Stimulated activated CD4-positive, alpha-beta T cell treated with anti-CD3 and anti-CD28 coated beads, Interleukin-4, amount 100 ng/mL, for 48 hours (primary cell): ENCODE measurements around the gene DUSP1.
"Not testable (repeated sequence)": the region's sequence is repeated elsewhere in the genome, so short reads cannot be mapped to it uniquely, and the experiment has no call there.

Experiments used
- DNase-seq, 2 donors: peaks; one replicate each; pipeline ENCODE4 v3.0.0-alpha.2; 2020; ENCODE audit warnings: low read depth in 2 of 2

DUSP1 gene, protein sequence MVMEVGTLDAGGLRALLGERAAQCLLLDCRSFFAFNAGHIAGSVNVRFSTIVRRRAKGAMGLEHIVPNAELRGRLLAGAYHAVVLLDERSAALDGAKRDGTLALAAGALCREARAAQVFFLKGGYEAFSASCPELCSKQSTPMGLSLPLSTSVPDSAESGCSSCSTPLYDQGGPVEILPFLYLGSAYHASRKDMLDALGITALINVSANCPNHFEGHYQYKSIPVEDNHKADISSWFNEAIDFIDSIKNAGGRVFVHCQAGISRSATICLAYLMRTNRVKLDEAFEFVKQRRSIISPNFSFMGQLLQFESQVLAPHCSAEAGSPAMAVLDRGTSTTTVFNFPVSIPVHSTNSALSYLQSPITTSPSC

DNA sequence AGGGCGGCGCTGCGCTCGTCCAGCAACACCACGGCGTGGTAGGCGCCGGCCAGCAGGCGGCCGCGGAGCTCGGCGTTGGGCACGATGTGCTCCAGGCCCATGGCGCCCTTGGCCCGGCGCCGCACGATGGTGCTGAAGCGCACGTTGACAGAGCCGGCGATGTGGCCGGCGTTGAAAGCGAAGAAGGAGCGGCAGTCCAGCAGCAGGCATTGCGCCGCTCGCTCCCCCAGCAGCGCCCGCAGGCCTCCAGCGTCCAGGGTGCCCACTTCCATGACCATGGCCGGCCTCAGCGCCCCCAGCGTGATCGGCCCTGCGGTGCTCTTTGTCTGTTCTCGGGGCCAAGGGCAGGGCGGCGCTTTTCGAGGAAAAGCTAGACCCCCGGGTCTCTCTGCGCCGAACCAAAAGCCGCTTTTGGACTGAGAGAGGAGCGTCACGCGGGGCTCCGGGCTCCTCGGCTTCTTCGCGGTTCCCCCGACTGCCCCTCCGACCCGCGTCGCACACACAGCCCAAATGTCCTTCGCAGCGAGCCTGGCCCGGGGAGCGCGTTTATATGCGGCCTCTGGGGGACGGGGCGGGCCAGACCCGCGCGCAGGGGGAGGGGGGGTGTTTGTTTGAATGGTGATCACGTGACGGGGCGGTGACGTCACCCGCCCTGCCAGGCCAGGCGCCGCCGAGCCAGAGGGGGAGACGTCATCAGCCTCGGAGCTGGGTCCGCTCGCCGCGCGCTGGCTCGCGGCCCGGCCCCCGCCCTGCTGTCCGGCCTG is at the start of gene DUSP1:
DUSP1 (minus strand) TSS at position 521 of the 764 bp plus-strand sequence; CDS start at position 278, 243 bp downstream.
- peak; percentile 97 to 98 for DNase-seq

DNA sequence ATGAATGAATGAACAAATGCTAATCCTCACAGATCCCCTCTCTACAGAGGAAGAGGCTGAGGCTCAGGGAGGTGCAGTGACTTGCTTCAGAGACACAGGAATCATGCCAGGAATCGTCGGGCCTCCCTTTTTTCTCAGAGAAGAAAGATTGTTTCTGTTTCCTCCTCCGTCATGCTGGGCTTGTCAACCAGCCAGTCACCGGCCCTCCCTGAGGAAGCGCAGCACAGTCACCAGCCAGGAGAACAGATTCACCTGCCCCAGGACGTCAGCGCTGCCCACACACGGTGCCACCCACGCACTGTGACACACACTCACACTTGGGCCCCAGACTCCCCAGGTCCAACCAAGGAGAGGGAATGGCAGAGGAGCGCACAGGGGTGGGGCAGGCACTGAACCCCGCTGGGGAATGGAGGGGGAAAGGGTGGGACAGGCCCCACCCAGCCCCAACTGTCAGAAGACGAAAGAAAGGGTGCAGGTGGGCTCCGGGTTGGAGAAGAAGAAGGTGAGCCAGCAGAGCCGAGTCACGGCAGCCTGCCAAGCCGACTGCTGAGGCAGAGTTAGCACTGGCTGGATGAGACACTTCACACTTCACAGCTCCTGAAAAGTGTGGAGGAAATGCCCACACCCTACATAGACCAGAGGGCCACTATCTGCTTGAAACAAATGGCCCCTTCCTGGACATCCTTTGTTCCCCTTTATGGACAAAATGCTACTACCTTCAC is 49.2 kb upstream of the DUSP1 start:
- DNase-seq, result peak in 1 of 2 donors; percentile 40

DNA sequence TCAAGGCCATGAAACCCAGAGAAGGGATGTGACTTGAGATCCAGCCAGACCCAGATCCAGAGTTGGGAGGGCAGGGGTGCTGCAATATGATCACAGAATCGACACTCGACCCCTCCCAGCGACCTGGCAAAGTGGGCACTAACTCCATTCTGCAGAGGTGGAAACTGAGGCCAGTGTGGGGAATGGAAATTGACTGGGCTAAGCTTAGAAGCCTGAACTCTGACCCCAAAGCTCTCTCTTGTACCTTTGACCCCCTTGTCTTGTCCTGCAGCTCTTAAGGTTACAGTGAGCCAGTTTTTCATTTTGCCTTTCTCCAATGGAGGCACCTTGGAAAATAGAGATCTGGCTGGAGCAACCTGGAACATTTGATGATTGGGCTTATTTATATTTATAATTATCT is 48.6 kb upstream of the DUSP1 start:
- DNase-seq, result no peak

DNA sequence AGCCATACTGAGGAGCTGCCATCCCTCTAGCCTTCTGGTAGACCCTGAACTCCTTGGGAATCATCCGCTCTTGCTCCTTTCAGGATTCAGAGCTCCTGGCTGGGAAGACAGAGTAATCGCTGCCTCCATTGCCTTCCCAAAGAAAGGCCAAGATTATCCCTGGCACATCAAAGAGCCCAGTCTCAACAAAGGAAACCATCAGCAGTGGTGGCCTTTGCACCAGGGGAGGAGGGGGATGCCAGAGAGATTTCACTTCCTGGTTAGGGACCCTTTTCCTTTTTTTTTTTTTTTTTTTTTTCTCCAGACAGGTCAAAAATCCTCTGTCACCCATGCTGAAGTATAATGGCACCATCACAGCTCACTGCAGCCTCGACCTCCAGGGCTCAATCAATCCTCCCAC is 47.1 kb upstream of the DUSP1 start:
- no peak for DNase-seq

DNA sequence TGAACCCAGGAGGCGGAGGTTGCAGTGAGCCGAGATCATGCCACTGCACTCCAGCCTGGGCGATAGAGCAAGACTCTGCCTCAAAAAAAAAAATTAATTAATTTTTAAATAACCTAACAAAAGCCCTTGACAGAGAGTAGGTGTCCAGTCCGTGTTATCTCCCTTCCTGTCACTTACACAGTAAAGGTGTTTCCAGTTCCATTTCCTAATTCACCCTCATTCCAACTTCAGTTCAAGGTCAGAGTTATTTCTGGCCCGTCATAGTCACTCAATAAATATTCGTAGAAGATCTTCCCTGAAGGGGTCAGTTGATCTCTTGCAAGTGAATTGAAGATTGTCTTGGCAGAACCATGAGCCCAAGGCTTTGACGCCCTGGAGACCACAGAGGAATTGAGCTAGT is 46.7 kb upstream of the DUSP1 start:
- DNase-seq, result no peak

DNA sequence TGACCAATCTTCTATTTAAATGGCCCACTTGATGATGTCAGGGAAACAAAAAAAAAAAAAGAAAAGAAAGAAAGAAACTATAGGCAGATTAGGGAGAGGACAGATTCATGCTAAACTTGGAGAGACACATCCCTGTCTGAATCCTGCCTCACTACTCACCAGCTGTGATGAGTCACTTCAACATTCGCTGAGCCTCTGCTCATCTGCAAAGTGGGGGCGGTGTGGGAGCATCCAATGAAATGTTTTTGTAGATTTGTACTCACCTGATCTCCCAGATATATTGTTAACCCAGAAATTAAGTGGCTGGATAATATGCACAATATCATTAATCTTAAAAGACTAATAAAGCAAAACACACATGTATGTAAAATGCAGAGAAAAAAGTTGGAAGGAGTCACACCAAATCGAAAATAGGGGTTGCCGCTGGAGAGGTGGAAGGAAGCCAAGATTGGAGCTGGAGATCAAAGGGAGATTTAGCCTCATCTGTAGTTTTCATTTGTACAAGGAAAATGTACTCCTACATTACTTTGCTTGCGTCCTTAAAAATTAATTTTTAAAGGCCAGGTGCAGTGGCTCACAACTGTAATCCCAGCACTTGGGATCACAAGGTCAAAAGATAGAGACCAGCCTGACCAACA is 46.0 kb upstream of the DUSP1 start:
- DNase-seq, result no peak

DNA sequence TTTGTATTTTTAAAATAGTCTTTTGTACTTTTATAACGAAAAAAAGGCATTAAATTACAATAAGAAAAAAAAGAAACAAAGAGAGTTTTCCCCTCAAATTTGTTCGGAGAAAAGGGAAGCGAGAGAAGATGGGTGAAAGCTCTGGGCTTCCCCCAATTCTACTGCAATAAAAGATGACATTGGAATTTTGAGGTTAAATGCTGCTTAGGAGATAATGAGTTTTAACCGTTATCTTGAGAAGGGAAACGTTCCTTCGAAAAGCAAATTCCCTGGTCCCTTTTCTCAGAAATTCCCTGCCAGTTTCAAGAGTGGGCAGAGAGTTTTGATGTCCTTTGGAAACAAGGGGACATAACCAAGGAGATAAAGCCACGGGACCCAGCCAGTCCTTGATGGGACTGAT is 44.6 kb upstream of the DUSP1 start:
- DNase-seq, result no peak

DNA sequence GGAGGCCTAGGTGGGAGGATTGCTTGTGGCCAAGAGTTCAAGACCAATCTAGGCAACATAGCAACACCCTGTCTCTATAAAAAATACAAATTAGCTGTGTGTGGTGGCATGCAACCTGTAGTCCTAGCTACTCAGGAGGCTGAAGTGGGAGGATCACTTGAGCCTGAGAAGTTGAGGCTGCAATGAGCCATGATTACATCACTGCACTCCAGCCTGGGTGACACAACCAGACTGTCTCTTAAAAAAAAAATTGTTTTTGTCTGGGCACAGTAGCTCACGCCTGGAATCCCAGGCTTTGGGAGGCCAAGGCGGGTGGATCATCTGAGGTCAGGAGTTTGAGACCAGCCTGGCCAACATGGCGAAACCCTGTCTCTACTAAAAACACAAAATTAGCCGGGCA is 40.0 kb upstream of the DUSP1 start:
- not testable (repeated sequence) for DNase-seq

DNA sequence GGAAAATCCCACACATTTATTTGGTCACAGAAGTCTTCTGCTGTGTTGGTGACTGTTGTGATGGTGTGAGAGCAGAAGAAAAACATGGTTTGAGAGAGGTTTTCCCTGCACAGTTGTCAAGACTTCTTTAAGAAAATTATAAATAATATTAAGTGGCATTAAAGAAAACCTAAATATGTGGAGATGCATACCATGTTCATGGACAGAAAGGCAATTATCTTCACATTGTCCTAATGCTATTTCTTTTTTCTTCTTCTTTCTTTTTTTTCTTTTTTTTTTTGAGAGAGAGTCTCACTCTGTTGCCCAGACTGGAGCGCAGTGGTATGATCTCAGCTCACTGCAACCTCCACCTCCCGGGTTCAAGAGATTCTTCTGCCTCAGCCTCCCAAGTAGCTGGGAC is 38.8 kb upstream of the DUSP1 start:
- no peak for DNase-seq

DNA sequence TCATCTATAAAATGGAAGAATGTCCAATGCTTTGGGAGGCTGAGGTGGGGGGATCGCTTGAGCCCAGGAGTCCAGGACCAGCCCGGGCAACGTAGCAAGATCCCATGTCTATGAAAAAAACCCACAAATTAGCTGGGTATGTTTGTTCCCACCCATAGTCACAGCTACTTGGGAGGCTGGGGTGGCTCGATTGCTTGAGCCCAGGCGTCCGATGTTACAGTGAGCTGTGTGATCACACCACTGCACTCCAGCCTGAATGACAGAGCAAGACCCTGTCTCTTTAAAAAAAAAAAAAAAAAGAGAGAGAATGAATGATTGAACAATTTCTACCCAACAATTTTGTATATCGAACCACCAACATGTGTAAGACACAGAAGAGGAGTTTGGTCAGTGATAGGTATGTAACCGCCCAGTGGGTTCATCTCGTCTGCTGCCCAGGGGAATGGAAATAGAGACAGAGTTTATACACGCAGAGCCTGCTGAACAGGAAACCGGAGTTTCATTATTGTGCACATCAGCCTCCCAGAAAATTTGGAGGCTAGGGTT is 36.8 kb upstream of the DUSP1 start:
- DNase-seq, result no peak

DNA sequence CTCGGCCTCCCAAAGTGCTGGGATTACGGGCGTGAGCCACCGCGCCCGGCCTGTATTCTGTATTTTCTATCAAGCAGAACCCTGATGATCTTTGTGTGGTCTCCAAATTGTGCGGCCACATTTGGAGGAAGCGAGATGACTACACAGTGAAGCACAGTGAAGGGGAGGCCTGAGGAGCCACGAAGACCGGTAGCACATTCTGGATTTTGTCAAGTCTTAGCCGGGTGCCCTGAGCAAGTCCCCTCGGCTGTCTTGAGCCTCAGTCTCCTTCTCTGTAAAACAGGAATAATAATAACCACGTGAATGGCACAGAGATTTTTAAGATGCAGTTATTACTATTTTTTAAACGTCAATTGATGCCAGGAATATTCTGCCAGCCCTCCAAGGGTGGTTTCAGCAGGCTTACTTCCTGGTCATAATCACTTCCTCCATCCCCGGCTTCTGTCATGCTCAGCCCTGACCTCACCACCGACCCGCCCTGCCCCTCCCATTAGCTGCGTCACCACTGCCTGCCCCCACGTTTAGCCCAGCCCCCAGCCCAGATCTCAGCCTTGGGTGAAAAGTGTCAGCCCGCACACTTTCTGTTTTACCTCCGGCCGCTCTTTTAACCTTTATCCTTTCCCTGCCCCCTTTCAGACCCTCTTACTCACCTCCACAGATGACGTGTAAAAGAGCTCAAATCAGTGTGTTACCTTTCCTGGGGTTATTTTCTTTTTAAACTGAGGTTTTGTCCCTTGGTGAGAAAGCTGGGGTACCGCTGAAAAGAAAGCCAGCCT is 36.1 kb upstream of the DUSP1 start:
- peak; percentile 92 to 93 for DNase-seq

DNA sequence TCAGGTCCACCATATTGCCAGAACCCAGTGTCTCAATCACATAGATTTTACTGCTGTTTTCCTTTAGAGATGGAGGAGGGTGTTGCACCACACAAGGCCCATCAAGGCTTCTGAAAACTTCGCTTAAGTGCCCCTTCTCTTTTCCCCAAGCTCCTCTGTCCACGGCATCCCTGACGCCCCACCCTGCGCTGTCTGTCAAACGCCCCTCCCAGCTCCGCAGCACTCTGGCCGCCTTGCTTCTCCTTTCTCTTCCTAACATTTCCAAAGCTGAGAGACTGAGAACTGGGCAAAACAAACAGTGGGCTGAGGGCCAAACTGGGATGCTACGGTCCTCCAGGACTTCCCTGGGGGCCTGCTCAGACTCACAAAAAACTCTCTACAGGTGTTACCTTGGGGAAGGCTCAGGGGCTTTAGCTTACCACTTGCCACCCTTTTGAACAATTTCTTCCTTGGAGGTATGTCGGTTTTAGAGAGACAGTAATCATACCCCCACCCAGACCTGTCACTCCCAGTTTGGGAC is 34.8 kb upstream of the DUSP1 start:
- DNase-seq, result no peak

DNA sequence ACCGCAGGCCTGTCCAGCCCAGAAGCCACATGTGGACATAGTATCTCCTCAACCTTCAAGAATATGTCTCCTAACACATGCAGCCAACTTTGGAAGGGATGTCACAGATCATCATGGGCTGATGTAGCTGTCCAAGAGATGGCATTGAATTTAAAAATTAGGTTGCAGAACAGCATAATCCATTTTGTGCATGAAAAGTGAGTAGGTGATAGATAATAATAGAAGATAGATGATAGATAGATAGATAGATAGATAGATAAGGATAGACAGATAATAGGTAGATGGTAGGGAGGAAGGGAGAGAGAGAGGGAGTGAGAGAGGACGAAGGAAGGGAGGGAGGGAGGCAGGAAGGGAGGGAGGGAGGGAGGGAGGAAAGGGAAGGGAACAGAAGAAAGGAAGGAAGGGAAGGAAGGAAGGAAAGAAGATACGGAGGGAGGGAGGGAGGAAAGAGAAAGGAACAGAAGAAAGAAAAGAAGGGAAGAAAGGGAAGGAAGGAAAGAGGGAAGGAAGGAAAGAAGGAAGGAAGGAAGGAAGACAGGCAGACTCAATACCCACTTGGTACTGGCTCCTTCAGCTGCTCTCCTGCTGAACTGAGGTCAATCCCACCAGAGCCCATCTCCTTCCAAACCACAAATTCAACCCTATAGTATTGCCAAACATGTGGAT is 34.2 kb upstream of the DUSP1 start:
- DNase-seq, result no peak

DNA sequence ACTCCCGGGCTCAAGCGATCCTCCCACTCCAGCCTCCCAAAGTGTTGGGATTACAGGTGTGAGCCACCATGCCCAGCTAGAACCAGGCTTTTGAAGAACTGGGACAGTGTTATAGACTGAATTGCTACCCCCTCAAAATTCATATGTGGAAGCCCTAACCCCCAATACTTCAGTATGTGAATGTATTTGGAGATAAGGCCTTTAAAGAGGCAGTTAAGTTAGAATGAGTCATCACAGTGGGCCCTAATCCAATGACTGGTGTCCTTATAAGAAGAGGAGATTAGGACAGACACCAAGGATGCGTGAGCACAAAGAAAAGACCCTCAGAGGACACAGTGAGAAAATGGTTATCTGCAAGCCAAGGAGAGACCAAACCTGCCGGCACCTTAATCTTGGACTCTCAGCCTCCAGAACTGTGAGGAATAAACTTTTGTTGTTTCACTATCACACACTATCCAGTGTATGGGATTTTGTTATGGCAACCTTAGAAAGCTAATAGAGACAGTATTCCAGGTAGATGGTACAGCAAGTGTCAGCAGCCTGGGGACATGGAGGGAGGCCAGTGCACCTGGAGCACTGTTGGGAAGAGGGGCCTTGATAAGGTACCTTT is 31.7 kb upstream of the DUSP1 start:
- no peak for DNase-seq

DNA sequence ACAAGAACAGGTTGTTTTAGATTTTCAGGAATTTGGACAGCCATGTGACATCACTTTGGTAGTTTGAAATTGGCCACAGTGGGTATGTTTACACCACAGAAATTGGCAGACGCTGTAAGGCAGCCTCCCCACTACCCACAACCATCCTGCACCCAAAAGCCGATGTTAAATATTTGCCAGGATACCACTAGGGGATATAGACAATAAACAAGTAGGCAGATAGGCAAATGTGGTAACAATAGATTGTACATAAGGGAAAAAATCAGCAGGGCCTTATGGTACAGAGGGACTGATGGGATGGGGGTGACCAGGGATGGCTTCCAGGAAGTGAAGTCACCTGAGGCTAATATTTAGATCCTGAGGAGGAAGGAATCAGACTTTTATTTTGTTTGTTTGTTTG is 31.1 kb upstream of the DUSP1 start:
- DNase-seq, result no peak

DNA sequence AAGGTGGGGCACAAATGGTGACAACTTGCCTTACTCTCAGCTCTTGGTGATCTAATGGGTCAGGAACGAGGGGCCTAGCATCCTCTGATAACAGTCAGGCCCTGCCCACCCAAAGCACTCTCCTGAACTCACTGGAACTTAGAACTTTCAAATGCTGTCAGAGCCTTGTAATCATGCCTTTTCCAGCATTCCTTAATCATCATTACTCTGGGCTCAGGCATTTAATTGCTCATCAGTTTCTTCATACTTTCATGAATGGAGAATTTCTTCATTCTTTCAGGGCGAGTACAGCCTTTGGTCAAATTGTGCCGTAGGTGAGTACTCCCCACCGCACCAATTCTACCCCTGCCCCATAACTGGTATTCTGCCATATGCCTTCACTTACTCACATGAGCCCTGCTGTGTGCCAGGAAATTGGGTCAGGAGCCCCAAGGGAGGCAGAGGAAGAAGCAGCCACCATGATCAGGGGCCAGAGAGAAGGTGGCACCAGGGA is 30.2 kb upstream of the DUSP1 start:
- DNase-seq, result no peak

DNA sequence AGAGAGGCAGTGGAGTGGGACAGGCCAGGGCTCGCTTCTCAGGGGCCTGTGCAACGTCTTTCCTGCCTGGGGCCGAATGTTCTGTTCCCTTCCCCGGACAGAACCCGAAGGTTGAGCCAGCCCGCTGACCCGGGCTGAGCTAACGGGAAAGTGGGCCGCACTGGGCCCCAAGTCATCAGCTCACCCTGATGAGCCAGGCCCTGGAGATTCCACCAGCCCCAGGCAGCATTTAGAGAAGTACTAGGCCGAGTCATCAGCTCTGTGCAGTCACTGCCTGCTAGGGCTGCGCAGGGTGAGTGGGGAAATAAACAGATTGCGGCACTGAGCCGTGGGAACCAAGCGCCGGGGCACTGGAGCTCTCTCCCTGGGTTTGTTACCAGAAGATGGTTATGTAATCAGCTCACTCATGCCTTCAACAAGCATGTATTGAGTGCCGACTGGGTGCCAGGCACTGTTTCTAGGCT is 29.1 kb upstream of the DUSP1 start:
- DNase-seq, result no peak

DNA sequence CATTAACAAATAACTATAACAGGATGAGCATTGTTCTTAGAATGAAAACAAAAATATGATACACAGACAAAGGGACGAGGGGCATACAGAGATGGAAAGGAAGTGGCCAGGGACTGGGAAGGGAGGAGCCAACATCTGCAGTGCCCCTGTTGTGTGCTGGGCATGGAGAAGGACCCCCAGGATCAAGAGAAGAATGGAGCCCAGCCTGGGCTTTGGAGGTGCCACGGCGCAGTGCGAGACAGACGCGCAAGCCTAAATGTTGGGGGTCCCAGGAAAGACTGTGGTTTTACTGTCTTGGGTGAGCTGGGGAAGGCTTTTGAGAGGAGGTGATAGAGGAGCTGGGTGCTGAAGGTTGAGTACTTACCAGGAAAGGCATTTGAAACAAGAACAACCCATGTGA is 28.4 kb upstream of the DUSP1 start:
- no peak for DNase-seq

DNA sequence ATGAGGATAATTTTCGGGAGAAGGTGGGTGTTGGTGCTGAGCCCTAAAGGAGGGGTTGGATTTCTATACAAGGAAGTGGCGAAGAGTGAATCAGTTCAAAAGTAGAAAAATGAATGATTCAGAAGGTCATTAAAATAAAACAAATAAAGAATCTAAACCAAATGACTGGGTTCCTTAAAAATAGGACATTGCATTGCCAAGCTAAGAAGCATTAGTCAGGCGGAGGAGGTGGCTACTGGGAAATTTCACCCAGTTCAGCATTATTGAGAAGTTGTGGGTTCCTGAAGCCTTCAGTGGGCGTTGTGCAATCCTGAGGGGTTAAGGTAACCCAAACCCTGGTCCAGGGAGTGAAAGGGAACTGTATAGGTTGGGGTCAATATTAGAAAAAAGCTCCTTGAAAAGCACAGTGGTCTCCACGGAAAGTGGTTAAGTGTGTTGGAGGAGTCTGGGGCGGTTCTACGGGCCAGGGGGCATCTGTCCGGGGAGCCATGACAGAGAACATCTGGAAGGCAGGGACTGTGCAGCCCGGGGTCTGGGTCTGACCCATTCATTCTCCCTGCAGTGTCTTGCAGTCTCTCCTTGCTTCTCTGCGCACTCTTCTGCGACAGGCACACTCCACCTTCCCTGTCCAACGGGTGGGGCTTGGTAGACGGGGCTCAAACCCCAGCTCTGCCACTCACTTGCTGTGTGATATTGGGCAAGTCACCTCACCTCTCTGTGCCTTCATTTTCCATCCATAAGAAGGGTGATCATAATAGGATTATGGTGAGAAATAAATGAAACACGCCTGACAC is 27.6 kb upstream of the DUSP1 start:
- no peak for DNase-seq
